Osteocyte (in vitro differentiated cells): ENCODE data around the gene POFUT2. TPM values are rescaled to one million over a fixed set of nuclear protein-coding genes. Genes with fewer than 3 reads are reported as not detected.
"Not testable (repeated sequence)": the region's sequence is repeated elsewhere in the genome, so short reads cannot be mapped to it uniquely, and the experiment has no call there.

Source experiments
- DNase-seq: peaks from one replicate; pipeline ENCODE4 v3.0.0; 2021; ENCODE audit warnings: mixed read lengths; ENCODE audit not compliant: unreplicated experiment; ENCODE audit errors: extremely low spot score
- H3K27ac Mint-ChIP-seq: one replicate; pipeline ENCODE4 v1.8.0; 2021; ENCODE audit warnings: mild to moderate bottlenecking, mixed read lengths; ENCODE audit not compliant: unreplicated experiment
- H3K27me3 Mint-ChIP-seq: one replicate; pipeline ENCODE4 v1.8.0; 2021; ENCODE audit warnings: mixed read lengths; ENCODE audit not compliant: unreplicated experiment
- H3K36me3 Mint-ChIP-seq: one replicate; pipeline ENCODE4 v1.8.0; 2021; ENCODE audit warnings: mixed read lengths; ENCODE audit not compliant: unreplicated experiment
- H3K4me1 Mint-ChIP-seq: one replicate; pipeline ENCODE4 v1.8.0; 2021; ENCODE audit warnings: mixed read lengths; ENCODE audit not compliant: unreplicated experiment
- H3K4me3 Mint-ChIP-seq: one replicate; pipeline ENCODE4 v1.8.0; 2021; ENCODE audit warnings: mild to moderate bottlenecking, moderate library complexity, mixed read lengths; ENCODE audit not compliant: unreplicated experiment
- H3K9me3 Mint-ChIP-seq: one replicate; pipeline ENCODE4 v1.8.0; 2021; ENCODE audit warnings: mixed read lengths; ENCODE audit not compliant: unreplicated experiment
- total RNA-seq: library from RNA; stranded (reverse); gene quantifications from 2 replicates; pipeline ENCODE4 v1.2.1, GENCODE V29; 2021
- TF ChIP-seq, protein P1 (sequence below): fragments of 200-600 bp; sonication (generic); IDR thresholded peaks from 2 replicates; pipeline ENCODE4 v1.5.0; 2021; ENCODE audit warnings: antibody characterized with exemption, mild to moderate bottlenecking, moderate library complexity

POFUT2 gene
- total RNA-seq, 1 donor from 2014 or later: 62.7 TPM

DNA sequence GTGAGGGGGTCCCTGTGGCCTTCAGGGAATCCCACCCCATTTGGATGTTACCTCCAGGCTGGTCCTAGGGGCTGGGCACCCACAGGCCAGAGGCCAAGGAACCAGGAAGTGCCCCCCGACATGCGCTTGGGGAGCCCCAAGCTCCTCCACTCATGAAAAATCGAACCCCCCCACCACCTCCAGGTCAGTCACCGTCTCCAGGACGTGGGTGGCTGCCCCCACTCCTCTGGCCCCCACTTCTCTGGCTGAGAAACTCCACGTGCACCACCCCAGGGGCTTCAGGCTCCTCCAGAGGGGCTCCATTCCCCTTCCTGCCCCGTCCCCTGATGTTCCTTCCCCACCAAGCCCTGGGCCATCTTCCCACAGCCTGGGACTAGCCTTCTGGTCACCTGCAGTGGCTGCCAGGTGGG is 30.5 kb upstream of the POFUT2 start:
- TF ChIP-seq, protein P1, sequence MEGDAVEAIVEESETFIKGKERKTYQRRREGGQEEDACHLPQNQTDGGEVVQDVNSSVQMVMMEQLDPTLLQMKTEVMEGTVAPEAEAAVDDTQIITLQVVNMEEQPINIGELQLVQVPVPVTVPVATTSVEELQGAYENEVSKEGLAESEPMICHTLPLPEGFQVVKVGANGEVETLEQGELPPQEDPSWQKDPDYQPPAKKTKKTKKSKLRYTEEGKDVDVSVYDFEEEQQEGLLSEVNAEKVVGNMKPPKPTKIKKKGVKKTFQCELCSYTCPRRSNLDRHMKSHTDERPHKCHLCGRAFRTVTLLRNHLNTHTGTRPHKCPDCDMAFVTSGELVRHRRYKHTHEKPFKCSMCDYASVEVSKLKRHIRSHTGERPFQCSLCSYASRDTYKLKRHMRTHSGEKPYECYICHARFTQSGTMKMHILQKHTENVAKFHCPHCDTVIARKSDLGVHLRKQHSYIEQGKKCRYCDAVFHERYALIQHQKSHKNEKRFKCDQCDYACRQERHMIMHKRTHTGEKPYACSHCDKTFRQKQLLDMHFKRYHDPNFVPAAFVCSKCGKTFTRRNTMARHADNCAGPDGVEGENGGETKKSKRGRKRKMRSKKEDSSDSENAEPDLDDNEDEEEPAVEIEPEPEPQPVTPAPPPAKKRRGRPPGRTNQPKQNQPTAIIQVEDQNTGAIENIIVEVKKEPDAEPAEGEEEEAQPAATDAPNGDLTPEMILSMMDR: no peak
- Mint-ChIP-seq H3K36me3 (no peaks in the 10 kb centered on the region), H3K9me3 (no peaks in the 10 kb centered on the region), H3K27ac (no peak overlapping the region), H3K4me3 (no peak overlapping the region), H3K4me1 (peaks cover 43% of the 10 kb centered on the region), H3K27me3 (no peaks in the 10 kb centered on the region)
- DNase-seq: no peak

DNA sequence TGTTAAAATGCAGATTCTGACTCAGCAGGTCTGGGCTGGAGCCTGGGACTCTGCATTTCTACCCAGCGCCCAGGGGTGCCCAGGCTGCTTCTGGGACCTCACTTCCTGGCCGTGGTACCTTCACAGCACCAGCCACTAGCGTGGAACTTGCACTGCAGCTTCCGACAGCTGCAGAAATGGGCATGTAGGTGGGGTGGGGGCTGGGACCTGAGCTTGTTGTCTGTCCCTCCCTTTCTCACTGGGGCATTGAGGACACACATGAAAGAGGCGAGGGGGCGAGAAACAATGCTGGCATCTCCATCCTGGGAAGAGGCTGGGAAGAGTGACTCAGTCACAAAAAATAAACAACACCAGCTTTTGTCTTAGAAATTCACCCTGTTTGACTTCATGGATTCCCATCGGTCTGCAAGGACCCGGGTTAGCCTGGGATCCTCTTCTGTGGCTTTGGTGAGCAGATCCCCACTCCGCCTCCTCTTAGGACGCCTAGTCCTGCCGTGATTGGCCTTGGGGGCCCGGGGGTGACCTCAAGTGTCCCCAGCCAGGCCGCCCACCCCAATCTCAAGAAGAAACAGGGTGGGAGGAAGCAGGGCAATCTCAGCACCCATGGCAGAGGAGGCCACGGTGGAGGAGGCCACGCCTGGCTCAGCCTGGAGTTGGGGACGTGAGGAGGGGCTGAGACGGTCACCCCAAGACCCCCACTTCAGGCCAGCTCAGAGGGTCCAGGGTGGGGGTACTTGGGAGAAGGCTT is 29.9 kb upstream of the POFUT2 start:
- Mint-ChIP-seq H3K27me3 (no peaks in the 10 kb centered on the region), H3K36me3 (no peaks in the 10 kb centered on the region), H3K4me3 (no peak overlapping the region), H3K4me1 (peaks cover 38% of the 10 kb centered on the region), H3K9me3 (no peaks in the 10 kb centered on the region), H3K27ac (peak overlapping the region; percentile 77)
- TF ChIP-seq, protein P1: no peak
- no peak for DNase-seq

DNA sequence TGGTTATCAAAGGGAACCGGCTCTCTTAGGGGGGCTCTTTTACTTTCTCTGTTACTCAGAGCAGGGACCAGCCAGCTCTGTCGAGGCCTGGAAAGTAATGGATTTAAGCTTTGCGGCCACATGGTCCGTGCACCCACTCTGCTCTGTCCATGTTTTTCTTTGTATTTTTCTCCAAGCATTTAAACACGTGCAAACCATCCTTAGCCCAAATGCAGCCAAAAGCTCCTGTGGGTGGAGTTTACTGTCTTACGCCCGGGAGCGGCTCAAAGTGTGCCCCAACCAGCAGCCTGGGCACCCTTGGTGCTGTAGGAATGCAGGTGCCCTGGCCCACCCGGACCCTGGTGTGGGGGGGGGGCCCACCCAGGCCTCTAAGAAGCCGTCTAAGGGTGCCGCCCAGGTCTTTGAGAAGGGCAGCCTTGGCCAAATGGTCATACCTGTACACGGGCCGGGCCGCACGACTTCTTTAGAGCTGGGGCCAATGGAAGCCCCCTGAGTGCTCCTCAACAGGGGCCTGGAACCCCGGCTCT is 29.2 kb upstream of the POFUT2 start:
- TF ChIP-seq, protein P1: no peak
- no peak overlapping the region for H3K4me3 Mint-ChIP-seq
- H3K27me3 Mint-ChIP-seq: no peaks in the 10 kb centered on the region
- no peak overlapping the region for H3K27ac Mint-ChIP-seq
- peaks cover 3% of the 10 kb centered on the region for H3K36me3 Mint-ChIP-seq
- no peak for DNase-seq
- peaks cover 32% of the 10 kb centered on the region for H3K4me1 Mint-ChIP-seq
- H3K9me3 Mint-ChIP-seq: peaks cover 3% of the 10 kb centered on the region

DNA sequence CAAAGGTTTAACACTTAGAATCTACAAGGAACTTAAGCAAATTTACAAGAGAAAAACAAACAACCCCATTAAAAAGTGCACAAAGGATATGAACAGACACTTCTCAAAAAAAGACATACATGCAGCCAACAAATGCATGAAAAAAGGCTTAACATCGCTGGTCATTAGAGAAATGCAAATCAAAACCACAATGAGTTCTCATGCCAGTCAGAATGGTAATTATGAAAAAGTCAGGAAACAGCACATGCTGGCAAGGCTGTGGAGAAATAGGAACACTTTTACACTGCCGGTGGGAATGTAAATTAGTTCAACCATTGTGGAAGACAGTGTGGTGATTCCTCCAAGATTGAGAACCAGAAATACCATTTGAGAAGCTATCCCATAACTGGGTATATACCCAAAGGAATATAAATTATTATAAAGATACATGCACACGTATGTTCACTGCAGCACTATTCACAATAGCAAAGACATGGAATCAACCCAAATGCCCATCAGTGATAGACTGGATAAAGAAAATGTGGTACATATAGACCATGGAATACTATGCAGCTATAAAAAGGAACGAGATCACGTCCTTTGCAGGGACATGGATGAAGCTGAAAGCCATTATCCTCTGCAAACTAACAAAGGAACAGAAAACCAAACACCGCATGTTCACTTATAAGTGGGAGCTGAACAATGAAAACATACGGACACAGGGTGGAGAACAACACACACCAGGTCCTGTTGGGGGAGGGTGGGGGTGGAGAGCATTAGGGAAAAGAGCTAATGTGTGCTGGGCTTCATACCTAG is 28.2 kb upstream of the POFUT2 start:
- not testable (repeated sequence) for H3K27ac Mint-ChIP-seq

DNA sequence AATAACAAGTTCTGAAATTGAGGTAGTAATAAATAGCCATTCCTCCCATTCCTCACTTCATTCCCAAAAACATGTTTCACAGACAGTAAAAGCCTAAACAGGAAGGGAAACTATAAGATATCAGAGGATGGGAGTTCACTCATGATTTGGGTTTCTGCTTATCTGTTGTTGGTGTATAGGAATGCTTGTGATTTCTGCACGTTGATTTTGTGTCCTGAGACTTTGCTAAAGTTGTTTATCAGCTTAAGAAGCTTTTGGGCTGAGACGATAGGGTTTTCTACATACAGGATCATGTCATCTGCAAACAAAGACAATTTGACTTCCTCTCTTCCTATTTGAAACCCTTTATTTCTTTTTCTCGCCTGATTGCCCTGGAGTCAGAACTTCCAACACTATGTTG is 26.0 kb upstream of the POFUT2 start:
- TF ChIP-seq, protein P1: no peak
- Mint-ChIP-seq H3K4me1 (peaks cover 29% of the 10 kb centered on the region), H3K36me3 (peaks cover 3% of the 10 kb centered on the region), H3K9me3 (peaks cover 3% of the 10 kb centered on the region), H3K27ac (no peak overlapping the region), H3K4me3 (no peak overlapping the region), H3K27me3 (no peaks in the 10 kb centered on the region)
- DNase-seq: no peak

More for the DNA sequence above, 28.2 kb upstream of the POFUT2 start:
- H3K4me3 Mint-ChIP-seq, DNase-seq, H3K9me3 Mint-ChIP-seq, H3K36me3 Mint-ChIP-seq, H3K27me3 Mint-ChIP-seq: not testable (repeated sequence)
- H3K4me1 Mint-ChIP-seq: peaks cover 32% of the 10 kb centered on the region
